Adipose tissue (tissue), 3 donors: ENCODE results near the gene LRRC3C. TPM values are rescaled to one million over a fixed set of nuclear protein-coding genes. Genes with fewer than 3 reads are reported as not detected.
"Not testable (repeated sequence)": the region's sequence is repeated elsewhere in the genome, so short reads cannot be mapped to it uniquely, and the experiment has no call there.

Experiments
- H3K27ac ChIP-seq: one replicate; pipeline ENCODE4 v1.5.1; 2013; ENCODE audit warnings: low read depth, low read length
- WGBS, 3 donors: extraction: QIAGEN DNeasy Blood & Tissue Kit; methylation state at CpG; one replicate each; pipeline ENCODE4 v1.1.7; 2013; 5-methylcytosine and 5-hydroxymethylcytosine counted together
- polyA plus RNA-seq, 3 donors: library from polyadenylated mRNA; stranded (reverse); fragments of 200-250 nt; gene quantifications; one replicate each; pipeline ENCODE4 v1.2.3, GENCODE V29; 2013
- donor health status: healthy with polysubstance abuse.
- donor health status: Bipolar disorder and iron deficiency.
- donor health status: healthy.

LRRC3C gene
- polyA plus RNA-seq, 3 donors: not detected

GRCh38 chr17:39939588-39940419, 12.3 kb downstream of the LRRC3C start:
- WGBS, 3 donors: 46 to 56% (median 51%) methylated on average over 6 of the region's 6 CpGs
- H3K27ac ChIP-seq: no peak overlapping the region

- no peak overlapping the region for H3K27ac ChIP-seq
- WGBS, 3 donors: 87 to 91% (median 88%) methylated on average over 14 of the region's 14 CpGs
Measured at GRCh38 chr17:39943702-39944392, 16.3 kb downstream of the LRRC3C start.

- 83 to 87% (median 86%) methylated on average over 16 of the region's 16 CpGs for WGBS, 3 donors
- H3K27ac ChIP-seq: no peak overlapping the region
Measured at GRCh38 chr17:39944393-39944711, 16.8 kb downstream of the LRRC3C start.

DNA sequence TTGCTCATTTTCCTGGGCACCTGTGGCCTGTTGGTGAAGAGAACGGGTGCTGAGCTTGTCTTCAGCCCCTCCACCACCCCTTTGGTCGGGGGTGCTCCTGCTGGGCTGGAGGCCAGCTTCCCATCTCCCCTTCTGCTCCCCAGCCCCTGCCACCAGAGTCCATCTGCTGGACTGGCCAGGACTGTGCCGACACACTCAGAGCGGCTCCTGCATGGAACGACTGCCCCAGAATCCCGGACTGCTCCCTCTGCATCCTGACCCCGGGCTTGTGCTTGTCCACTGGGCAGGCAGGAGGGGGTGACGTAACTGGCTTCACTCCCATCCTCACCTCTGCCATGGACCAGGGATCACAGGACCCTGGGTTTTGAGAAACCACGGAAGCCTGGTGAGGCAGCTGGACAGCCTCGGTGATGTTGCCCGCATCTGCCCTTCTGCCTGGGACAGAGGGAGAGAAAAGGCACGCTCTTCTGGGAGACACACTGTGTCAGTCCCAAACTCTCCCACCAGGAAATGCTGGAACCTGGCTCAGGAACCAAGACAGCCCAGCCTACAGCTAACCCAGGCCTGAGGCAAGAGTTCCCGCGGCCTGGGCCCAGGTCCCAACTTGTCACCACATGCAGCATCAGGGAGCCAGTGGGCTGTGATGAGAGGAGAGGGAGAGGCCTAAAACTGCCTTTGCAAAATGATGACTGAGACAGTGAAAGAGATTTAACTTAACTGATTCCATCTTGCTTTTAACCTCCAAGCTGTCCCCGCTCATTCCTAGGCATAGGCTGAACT, 19.2 kb downstream of the LRRC3C start:
- 82 to 88% (median 85%) methylated on average over 12 to 15 of the region's 15 CpGs for WGBS, 3 donors
- no peak overlapping the region for H3K27ac ChIP-seq

DNA sequence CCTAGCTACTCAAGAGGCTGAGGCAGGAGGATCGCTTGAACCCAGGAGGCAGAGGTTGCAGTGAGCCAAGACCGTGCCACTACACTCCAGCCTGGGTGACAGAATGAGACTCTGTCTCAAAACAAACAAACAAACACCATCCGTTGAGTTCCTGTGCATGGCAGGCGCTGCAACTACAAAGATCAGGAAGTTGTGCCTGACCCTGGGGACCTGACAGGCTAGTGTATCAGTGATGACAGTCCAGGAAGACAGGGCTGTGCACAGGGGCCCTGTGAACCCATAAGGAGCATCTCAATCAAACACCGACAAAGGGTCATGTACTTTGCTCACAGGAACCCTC, 20.9 kb downstream of the LRRC3C start:
- not testable (repeated sequence) for H3K27ac ChIP-seq
- 64 to 79% (median 79%) methylated on average over 5 of the region's 5 CpGs for WGBS, 3 donors

DNA sequence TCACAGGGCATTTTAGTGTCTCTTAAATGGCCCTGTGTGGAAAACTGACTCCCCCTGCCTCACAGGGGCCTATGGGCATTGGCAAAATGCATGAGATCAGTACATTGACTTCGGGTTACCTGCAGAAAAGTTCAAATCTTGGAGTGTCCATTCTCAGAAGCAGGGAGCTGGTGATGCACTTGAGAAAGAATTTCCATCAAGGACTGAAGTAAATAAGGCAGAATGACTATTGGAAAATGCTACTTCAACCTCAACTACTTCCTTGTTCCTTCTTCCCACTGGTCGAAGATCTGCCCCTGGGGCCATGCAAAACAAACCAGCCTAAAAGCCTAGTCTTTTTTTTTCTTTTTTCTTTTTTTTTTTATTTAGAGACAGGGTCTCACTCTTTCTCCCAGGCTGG, 21.5 kb downstream of the LRRC3C start:
- 62 to 85% (median 71%) methylated on average over 2 of the region's 2 CpGs for WGBS, 3 donors
- H3K27ac ChIP-seq: no peak overlapping the region

- H3K27ac ChIP-seq: no peak overlapping the region
- WGBS, 3 donors: 38 to 55% (median 55%) methylated on average over 5 of the region's 5 CpGs
Measured at GRCh38 chr17:39950871-39951348, 23.4 kb downstream of the LRRC3C start.

- H3K27ac ChIP-seq: no peak overlapping the region
- 60 to 66% (median 63%) methylated on average over 21 to 22 of the region's 22 CpGs for WGBS, 3 donors
Measured at GRCh38 chr17:39951924-39952679, 24.6 kb downstream of the LRRC3C start.

GRCh38 chr17:39952680-39953470, 25.3 kb downstream of the LRRC3C start:
- 1% methylated on average over 25 to 51 of the region's 55 CpGs for WGBS, 3 donors
- no peak overlapping the region for H3K27ac ChIP-seq

GRCh38 chr17:39953471-39953888, 25.9 kb downstream of the LRRC3C start:
- WGBS, 3 donors: 41 to 46% (median 42%) methylated on average over 7 to 9 of the region's 9 CpGs
- H3K27ac ChIP-seq: no peak overlapping the region

DNA sequence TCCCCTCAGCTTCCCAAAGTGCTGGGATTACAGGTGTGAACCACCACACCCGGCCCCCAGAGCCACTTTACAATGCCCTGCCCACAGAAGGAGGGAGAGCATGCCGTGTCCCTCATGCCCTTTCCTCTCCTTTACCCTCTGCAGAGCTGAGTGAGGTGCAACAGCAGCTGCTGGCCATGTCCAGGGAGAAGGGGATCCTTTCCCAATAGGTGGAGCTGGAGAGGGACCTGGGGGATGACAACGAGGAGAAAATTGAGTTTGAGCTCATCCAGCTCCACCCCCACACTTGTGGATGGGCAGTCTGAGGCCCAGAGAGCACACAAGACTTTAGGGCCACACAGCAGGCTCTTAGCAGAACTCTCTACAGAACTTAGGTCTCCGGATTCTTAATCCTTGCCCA, 27.3 kb downstream of the LRRC3C start:
- WGBS, 3 donors: 62 to 68% (median 68%) methylated on average over 3 to 4 of the region's 4 CpGs
- H3K27ac ChIP-seq: no peak overlapping the region

DNA sequence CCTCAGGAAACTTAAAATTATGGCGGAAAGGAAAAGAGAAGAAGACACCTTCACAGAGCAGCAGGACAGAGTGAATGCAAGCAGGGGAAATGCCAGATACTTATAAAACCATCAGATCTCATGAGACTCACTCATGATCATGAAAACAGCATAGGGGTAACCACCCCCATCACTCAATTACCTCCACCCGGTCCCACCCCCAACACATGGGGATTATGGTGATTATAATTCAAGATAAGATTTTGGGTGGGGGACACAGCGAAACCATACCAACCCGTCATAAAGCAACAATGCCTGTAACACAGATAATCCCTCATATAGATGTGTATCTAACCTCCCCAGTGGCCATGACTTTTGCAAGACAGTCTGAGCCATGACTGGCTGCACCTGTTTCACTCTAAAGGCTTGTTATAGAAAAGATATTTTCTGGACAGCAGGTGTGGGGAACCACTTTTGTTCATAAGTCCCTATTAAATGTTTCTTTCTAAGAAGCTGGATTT, 28.2 kb downstream of the LRRC3C start:
- no peak overlapping the region for H3K27ac ChIP-seq
- 81 to 84% (median 82%) methylated on average over 4 of the region's 4 CpGs for WGBS, 3 donors

GRCh38 chr17:39960524-39961041, 33.1 kb downstream of the LRRC3C start:
- no peak overlapping the region for H3K27ac ChIP-seq
- WGBS, 3 donors: 45 to 72% (median 57%) methylated on average over 8 of the region's 8 CpGs

DNA sequence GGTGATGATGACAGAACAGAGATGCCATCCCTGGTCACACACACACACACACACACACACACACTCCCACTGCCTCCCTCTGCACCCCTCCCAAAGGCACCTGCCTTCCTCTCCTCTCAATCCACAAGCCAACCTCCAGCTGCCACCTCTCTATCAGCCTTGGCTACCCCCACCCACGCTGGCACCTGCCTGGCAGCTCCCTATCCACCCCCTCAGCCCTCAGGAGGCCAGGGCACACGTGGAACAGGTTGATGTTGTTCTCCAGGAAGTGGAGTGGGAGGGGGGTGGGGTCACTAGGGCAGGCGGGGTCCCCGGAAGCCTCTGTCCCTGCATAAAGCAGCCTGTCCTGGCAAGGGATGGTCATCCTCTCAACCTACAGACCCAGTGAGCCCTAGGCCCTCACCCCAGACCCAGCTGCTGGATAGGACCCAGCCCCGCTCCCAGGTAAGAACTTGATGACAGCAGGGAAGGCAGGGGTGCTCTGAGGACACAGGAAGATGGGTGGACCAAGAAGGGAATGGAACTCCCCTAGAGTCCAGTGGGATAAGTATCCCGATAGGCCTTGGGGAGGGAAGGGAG, 35.2 kb downstream of the LRRC3C start, which contains the start of gene GSDMA:
Gene GSDMA, plus strand, starts transcription at position 363 of the 579 bp plus-strand sequence. CDS start 2,684 bp downstream, outside the sequence.
- 65 to 72% (median 68%) methylated on average over 6 of the region's 6 CpGs for WGBS, 3 donors
- no peak within 1 kb of the TSS for H3K27ac ChIP-seq

DNA sequence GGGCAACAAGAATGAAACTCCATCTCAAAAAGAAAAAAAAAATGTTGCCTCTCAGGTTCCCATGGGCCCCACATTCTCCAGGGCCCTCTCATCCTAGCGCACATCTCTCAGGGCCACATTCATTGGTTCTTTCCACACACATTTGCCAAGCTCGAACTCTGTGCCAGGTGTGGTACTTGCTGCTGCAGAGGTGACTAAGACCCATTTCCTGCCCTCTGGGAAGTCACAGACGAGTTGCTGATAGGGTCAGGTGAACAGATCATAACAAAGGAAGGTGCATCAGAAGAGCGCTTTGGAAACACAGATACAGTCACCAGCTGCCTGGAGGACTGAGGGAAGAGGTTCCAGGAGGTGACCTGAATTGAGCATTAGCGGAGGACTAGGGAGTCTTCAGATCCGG, 36.3 kb downstream of the LRRC3C start:
- 72 to 77% (median 76%) methylated on average over 6 of the region's 6 CpGs for WGBS, 3 donors
- no peak overlapping the region for H3K27ac ChIP-seq

- no peak overlapping the region for H3K27ac ChIP-seq
- 49 to 59% (median 53%) methylated on average over 8 of the region's 8 CpGs for WGBS, 3 donors
Measured at GRCh38 chr17:39965017-39965699, 37.6 kb downstream of the LRRC3C start.
